H9 (cell line): Measurements from ENCODE around the gene BBS4. TPM values are rescaled to one million over a fixed set of nuclear protein-coding genes. Genes with fewer than 3 reads are reported as not detected.

Experiments used
- DNase-seq: peaks from one replicate; pipeline ENCODE4 v3.0.0-alpha.2; 2017
- H2AFZ ChIP-seq: one replicate; pipeline ENCODE4 v1.6.1; 2013; ENCODE audit warnings: mild to moderate bottlenecking, low read length, control low read depth, moderate library complexity
- H2AK5ac ChIP-seq: 2 replicates; pipeline ENCODE4 v1.6.1; 2013; ENCODE audit warnings: low read length, control low read depth, mixed read lengths; ENCODE audit not compliant: insufficient read length
- H2BK120ac ChIP-seq: one replicate; pipeline ENCODE4 v1.6.1; 2013; ENCODE audit warnings: low read depth, mild to moderate bottlenecking, low read length, control low read depth, inconsistent platforms; ENCODE audit not compliant: poor library complexity, severe bottlenecking
- H2BK12ac ChIP-seq: 2 replicates; pipeline ENCODE4 v1.6.1; 2013; ENCODE audit warnings: low read length, control low read depth, mixed read lengths, low read depth; ENCODE audit not compliant: insufficient read length
- H2BK15ac ChIP-seq: 2 replicates; pipeline ENCODE4 v1.6.1; 2013; ENCODE audit warnings: low read depth, low read length, control low read depth
- H2BK20ac ChIP-seq: one replicate; pipeline ENCODE4 v1.6.1; 2013; ENCODE audit warnings: low read depth, mild to moderate bottlenecking, low read length, control low read depth, inconsistent platforms; ENCODE audit not compliant: poor library complexity, severe bottlenecking
- H2BK5ac ChIP-seq: 2 replicates; pipeline ENCODE4 v1.6.1; 2013; ENCODE audit warnings: low read length, control low read depth, mixed read lengths; ENCODE audit not compliant: insufficient read length
- H3K14ac ChIP-seq: 2 replicates; pipeline ENCODE4 v1.6.1; 2013; ENCODE audit warnings: low read length, control low read depth; ENCODE audit not compliant: insufficient read depth
- H3K18ac ChIP-seq: 2 replicates; pipeline ENCODE4 v1.6.1; 2013; ENCODE audit warnings: low read depth, mild to moderate bottlenecking, mixed read lengths, low read length, control low read depth; ENCODE audit not compliant: insufficient read length
- H3K23ac ChIP-seq: 2 replicates; pipeline ENCODE4 v1.6.1; 2013; ENCODE audit warnings: low read length, control low read depth, mixed read lengths, low read depth; ENCODE audit not compliant: insufficient read length
- H3K23me2 ChIP-seq: 2 replicates; pipeline ENCODE4 v1.6.1; 2013; ENCODE audit warnings: low read depth, mild to moderate bottlenecking, mixed read lengths, low read length, control low read depth; ENCODE audit not compliant: insufficient read length, poor library complexity, severe bottlenecking
- H3K27ac ChIP-seq: 2 replicates; pipeline ENCODE4 v1.5.1; 2013; ENCODE audit warnings: low read length, control low read depth, mixed read lengths, low read depth; ENCODE audit not compliant: insufficient read length
- H3K27me3 ChIP-seq: 2 replicates; pipeline ENCODE4 v1.6.1; 2013; ENCODE audit warnings: low read length, control low read depth, inconsistent platforms; ENCODE audit not compliant: insufficient read depth
- H3K4ac ChIP-seq: 2 replicates; pipeline ENCODE4 v1.6.1; 2013; ENCODE audit warnings: low read depth, mild to moderate bottlenecking, control low read depth, inconsistent platforms, low read length, moderate library complexity
- H3K4me1 ChIP-seq: 2 replicates; pipeline ENCODE4 v1.6.1; 2013; ENCODE audit warnings: low read length, control low read depth, inconsistent platforms; ENCODE audit not compliant: insufficient read depth
- H3K4me2 ChIP-seq: 2 replicates; pipeline ENCODE4 v1.6.1; 2013; ENCODE audit warnings: low read length, control low read depth, mixed read lengths; ENCODE audit not compliant: insufficient read length, insufficient read depth
- H3K56ac ChIP-seq: 2 replicates; pipeline ENCODE4 v1.6.1; 2013; ENCODE audit warnings: low read depth, mild to moderate bottlenecking, mixed read lengths, low read length, control low read depth; ENCODE audit not compliant: insufficient read length
- H3K79me1 ChIP-seq: 2 replicates; pipeline ENCODE4 v1.6.1; 2013; ENCODE audit warnings: low read depth, mild to moderate bottlenecking, moderate library complexity, low read length, control low read depth, inconsistent platforms; ENCODE audit not compliant: insufficient read depth, poor library complexity, severe bottlenecking
- H3K79me2 ChIP-seq: 2 replicates; pipeline ENCODE4 v1.6.1; 2013; ENCODE audit warnings: low read length, control low read depth, inconsistent platforms; ENCODE audit not compliant: insufficient read depth
- H3K9ac ChIP-seq: 2 replicates; pipeline ENCODE4 v1.6.1; 2013; ENCODE audit warnings: low read length, control low read depth, mixed read lengths; ENCODE audit not compliant: insufficient read length; ENCODE audit errors: extremely low read depth
- H3K9me3 ChIP-seq: one replicate; pipeline ENCODE4 v1.6.1; 2013; ENCODE audit warnings: low read depth, low read length, inconsistent platforms; ENCODE audit not compliant: control insufficient read depth
- H3T11ph ChIP-seq: one replicate; pipeline ENCODE4 v1.6.1; 2013; ENCODE audit warnings: mild to moderate bottlenecking, low read length, control low read depth, inconsistent platforms
- H4K20me1 ChIP-seq: one replicate; pipeline ENCODE4 v1.6.1; 2013; ENCODE audit not compliant: control insufficient read depth, insufficient read length, insufficient read depth
- H4K5ac ChIP-seq: 2 replicates; pipeline ENCODE4 v1.6.1; 2013; ENCODE audit warnings: low read depth, mild to moderate bottlenecking, mixed read lengths, low read length, control low read depth; ENCODE audit not compliant: insufficient read length
- H4K8ac ChIP-seq: replicated peaks from 2 replicates; pipeline ENCODE4 v1.6.1; 2013; ENCODE audit warnings: low read length, control low read depth, mixed read lengths, low read depth; ENCODE audit not compliant: insufficient read length
- H4K91ac ChIP-seq: 2 replicates; pipeline ENCODE4 v1.6.1; 2013; ENCODE audit warnings: low read depth, mild to moderate bottlenecking, moderate library complexity, mixed read lengths, low read length, control low read depth; ENCODE audit not compliant: insufficient read length
- H3K27ac Mint-ChIP-seq, 3 experiments: 2 replicates in 2 of 3; 3 replicates in 1 of 3; pipeline ENCODE4 v1.8.0; 2020 to 2021; ENCODE audit warnings: mixed read lengths in 3 of 3, mild to moderate bottlenecking in 1 of 3, moderate library complexity in 1 of 3
- H3K27me3 Mint-ChIP-seq: 2 replicates; pipeline ENCODE4 v1.8.0; 2021; ENCODE audit warnings: low read depth, mild to moderate bottlenecking, moderate library complexity, mixed read lengths
- H3K36me3 Mint-ChIP-seq, 3 experiments: 2 replicates in 2 of 3; 3 replicates in 1 of 3; pipeline ENCODE4 v1.8.0; 2020 to 2021; ENCODE audit warnings: low read depth in 3 of 3, mixed read lengths in 3 of 3; ENCODE audit not compliant: insufficient read depth in 1 of 3
- H3K4me1 Mint-ChIP-seq, 2 experiments: 2 replicates each; pipeline ENCODE4 v1.8.0; 2020; ENCODE audit warnings: mixed read lengths in 2 of 2
- H3K4me3 Mint-ChIP-seq, 2 experiments: 2 replicates in 1 of 2; 3 replicates in 1 of 2; pipeline ENCODE4 v1.8.0; 2020 to 2021; ENCODE audit warnings: mild to moderate bottlenecking in 2 of 2, mixed read lengths in 2 of 2, moderate library complexity in 1 of 2
- H3K9me3 Mint-ChIP-seq, 2 experiments: 2 replicates in 1 of 2; 3 replicates in 1 of 2; pipeline ENCODE4 v1.8.0; 2020; ENCODE audit warnings: mild to moderate bottlenecking in 2 of 2, mixed read lengths in 2 of 2, moderate library complexity in 1 of 2
- WGBS: extraction: QIAGEN DNeasy Blood & Tissue Kit; methylation state at CpG from one replicate; pipeline ENCODE4 v1.1.7; 2013; ENCODE audit warnings: missing lambda C conversion rate, low lambda C conversion rate, mixed read lengths; ENCODE audit not compliant: insufficient read length; ENCODE audit errors: extremely low coverage; 5-methylcytosine and 5-hydroxymethylcytosine counted together
- total RNA-seq: library from RNA; stranded (reverse); gene quantifications from 2 replicates; pipeline ENCODE4 v1.2.1, GENCODE V29; 2021
- TF ChIP-seq, protein P1 (sequence below): fragments of 200-600 bp; sonication (generic); conservative IDR thresholded peaks from 3 replicates; pipeline ENCODE4 v1.8.0; 2021; ENCODE audit warnings: antibody characterized with exemption, mild to moderate bottlenecking

BBS4 gene
- total RNA-seq, 1 experiment from 2014 or later: 27.3 TPM

GRCh38 chr15:72783004-72783639 is 97.1 kb downstream of the BBS4 start:
- Histone ChIP-seq H3K4me1 (peaks cover 9% of the 10 kb centered on the region; the same call in 1 of the 2 replicates), H3K79me1 (peaks cover 4% of the 10 kb centered on the region), H3K9me3 (no peaks in the 10 kb centered on the region), H3K79me2 (peaks cover 16% of the 10 kb centered on the region; the same call in 1 of the 2 replicates), H4K91ac (no peak overlapping the region), H4K5ac (no peak overlapping the region), H4K20me1 (no peaks in the 10 kb centered on the region), H2AK5ac (no peak overlapping the region), H3K14ac (peak overlapping the region; percentile 86), H3K4ac (no peak overlapping the region), H4K8ac (no peak overlapping the region), H2BK12ac (no peak overlapping the region), H3T11ph (no peak overlapping the region), H3K23ac (no peak overlapping the region), H2BK15ac (no peak overlapping the region), H2BK5ac (no peak overlapping the region), H2AFZ (no peak overlapping the region), H3K27me3 (no peaks in the 10 kb centered on the region), H3K9ac (peak overlapping the region; percentile 57), H2BK120ac (no peak overlapping the region), H3K18ac (peak overlapping the region; percentile 63), H3K27ac (no peak overlapping the region), H3K4me2 (peak overlapping the region; percentile 90), H3K56ac (no peak overlapping the region), H2BK20ac (no peak overlapping the region), H3K23me2 (peaks cover 3% of the 10 kb centered on the region)
- Mint-ChIP-seq H3K36me3 (peaks cover 2 to 13% (median 8%) of the 10 kb centered on the region in 3 experiments; a peak in 4 of 7 replicates), H3K27ac (peak overlapping the region; percentile 15 to 89 (median 39); a peak in 6 of 7 replicates), H3K27me3 (peaks cover 1% of the 10 kb centered on the region; the same call in 1 of the 2 replicates), H3K4me3 (peak overlapping the region; percentile 87 to 89), H3K9me3 (no peaks in the 10 kb centered on the region), H3K4me1 (peaks cover 20 to 27% of the 10 kb centered on the region in 2 experiments)
- TF ChIP-seq, protein P1, sequence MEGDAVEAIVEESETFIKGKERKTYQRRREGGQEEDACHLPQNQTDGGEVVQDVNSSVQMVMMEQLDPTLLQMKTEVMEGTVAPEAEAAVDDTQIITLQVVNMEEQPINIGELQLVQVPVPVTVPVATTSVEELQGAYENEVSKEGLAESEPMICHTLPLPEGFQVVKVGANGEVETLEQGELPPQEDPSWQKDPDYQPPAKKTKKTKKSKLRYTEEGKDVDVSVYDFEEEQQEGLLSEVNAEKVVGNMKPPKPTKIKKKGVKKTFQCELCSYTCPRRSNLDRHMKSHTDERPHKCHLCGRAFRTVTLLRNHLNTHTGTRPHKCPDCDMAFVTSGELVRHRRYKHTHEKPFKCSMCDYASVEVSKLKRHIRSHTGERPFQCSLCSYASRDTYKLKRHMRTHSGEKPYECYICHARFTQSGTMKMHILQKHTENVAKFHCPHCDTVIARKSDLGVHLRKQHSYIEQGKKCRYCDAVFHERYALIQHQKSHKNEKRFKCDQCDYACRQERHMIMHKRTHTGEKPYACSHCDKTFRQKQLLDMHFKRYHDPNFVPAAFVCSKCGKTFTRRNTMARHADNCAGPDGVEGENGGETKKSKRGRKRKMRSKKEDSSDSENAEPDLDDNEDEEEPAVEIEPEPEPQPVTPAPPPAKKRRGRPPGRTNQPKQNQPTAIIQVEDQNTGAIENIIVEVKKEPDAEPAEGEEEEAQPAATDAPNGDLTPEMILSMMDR: no peak
- DNase-seq: no peak
- WGBS: no CpG with 5 or more reads among the region's 52 CpGs
